HG02759 (cell line): Measurements from ENCODE around the gene GJE1.

Experiments used
- ATAC-seq: cut with Tn5 transposase; IDR thresholded peaks from one replicate; pipeline ENCODE4 v1.9.1; 2021; ENCODE audit warnings: mild to moderate bottlenecking, moderate library complexity; ENCODE audit not compliant: unreplicated experiment

GJE1 gene

DNA sequence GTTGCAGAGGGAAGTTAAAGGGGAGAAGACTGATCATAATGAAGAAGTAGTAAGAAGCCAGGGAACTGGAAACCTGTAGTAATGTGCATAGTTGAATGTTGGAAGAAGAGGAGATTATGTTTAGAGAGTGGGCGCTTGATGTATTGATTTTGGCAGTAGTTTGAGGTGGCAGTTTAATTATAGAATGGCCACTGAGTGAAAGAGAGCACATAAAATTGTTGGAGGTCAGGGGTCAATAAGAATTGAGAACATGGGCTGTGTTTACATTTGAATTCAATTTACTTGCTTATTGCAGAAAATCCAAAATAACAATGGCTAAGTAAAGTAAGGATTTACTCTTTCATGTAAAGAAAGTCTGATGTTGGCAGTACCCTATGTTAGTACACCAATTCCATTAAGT lies 30.1 kb downstream of the GJE1 start:
- ATAC-seq = no peak

DNA sequence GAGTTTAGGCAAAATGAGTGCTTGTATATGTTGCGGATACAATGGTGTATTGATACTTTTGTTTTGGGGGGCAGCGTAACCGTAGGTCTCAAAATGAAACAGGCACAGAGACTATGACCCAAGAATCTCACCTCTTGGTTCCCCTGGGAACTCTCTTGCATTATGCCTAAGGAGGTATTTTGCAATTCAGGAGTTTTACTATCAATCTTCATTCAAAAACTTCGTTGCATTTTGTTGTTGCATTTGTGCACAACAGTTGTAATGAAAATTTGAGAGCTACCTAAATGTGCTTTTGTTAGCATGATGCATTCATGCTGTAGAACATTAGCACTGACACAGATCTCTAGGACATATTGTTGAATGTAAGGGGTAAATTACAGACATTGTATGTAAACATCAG lies 32.5 kb downstream of the GJE1 start:
- no peak for ATAC-seq

DNA sequence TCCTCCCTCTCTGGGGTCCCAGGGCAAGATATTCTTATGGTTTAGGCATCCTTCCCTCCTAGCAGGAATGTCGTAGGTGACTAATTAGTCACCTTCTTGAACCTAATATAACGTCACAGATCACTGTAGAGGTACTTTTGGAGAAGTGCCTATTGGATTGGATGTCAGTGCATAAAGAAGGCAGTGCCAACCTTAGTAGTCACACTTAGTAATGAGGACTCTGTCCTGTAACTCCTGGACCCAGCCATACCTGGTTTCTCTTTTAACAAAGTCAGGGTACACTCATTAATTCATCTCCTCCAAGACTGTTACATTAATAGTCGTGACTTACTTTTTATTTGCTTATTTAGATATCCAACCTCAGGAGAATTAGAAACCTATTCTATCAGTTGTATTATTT lies 34.3 kb downstream of the GJE1 start:
- ATAC-seq = no peak

DNA sequence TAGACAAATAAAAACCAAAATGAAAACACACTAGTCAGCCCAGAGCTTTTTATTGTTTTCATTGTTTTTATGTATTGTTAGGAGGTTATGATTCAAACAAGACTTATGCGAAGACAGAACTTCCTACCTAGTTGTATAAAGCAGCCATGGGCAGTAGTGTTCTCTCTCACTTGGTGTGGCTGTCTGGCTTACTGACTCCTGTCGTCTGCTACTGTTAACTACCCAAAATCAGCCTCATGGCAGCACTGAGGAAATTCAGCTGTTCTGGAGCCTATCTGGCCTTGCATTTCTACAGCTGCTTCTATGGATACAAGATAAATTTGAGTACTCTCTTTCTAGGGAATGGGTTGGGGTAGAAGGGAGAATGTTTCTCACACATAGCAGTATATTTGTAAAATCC lies 34.8 kb downstream of the GJE1 start:
- ATAC-seq = no peak

DNA sequence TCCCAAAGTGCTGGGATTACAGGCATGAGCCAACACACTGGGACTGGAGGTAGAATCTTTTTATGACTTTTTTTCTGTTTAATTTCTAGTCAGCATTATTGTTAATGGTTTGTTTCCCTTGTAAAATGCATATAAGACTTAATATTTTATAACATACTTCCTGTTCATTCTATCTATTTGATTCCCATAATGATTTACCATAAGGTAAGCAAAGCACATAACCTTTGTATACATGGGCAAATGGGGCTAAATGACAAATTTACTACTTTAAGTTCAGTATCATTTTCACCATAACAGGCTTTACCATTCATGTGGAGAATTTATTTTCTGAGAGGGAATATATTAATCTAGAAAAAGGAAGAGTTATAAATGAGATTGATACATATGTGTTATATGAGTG lies 38.6 kb downstream of the GJE1 start:
- ATAC-seq = no peak

DNA sequence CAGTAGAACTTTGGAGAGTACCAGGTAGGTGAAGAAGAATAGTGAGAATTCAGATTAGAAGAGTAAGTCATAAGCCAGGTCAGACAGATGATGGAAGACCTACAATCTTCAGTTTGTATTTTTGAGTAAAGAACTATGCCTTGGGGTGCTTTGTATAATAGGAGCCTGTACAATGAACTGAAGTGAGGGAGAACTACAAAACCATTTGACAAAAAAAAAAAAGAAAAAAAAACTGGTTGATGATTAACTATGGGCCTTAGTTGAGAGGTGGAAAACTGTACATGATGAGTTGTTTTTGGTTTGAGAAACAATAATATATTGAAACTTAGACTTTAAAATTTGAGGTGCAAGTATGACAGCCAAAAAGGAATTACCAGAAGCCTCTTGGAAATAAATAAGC lies 40.0 kb downstream of the GJE1 start:
- no peak for ATAC-seq

DNA sequence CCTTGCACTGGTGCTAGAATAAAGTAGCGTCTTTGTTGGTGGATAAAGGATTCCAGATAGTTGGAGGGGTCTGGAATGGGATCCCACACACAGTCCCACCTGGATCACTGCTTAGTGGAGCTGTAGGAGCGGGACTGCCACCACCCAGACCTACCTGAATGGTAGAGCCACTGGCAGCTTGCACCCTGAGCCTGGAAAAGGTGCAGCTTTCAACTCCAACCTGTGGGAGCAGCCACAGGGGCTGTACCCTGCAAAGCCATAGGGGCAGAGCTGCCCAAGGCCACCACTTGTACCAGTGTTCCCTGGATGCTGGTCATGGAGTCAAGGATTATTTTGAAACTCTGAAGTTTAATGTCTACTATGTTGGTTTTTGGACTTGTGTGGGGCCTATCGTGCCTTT lies 41.3 kb downstream of the GJE1 start:
- ATAC-seq = no peak

DNA sequence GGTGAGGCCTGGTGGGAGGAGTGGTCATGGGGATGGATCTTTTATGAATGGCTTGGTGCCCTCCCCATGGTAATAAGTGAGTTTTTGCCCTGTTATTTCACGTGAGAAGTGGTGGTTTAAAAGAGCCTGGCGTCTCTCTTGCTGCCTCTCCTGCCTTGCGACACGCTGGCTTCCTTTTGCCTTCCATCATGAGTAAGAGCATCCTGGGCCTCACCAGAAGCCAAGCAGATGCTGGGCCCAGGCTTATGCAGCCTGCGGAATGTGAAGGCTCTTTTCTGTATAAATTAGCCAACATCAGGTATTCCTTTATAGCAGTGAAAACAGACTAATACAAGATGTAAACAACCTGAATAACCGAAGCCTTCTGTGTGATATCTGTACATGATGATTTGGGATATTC lies 42.0 kb downstream of the GJE1 start:
- ATAC-seq = no peak

DNA sequence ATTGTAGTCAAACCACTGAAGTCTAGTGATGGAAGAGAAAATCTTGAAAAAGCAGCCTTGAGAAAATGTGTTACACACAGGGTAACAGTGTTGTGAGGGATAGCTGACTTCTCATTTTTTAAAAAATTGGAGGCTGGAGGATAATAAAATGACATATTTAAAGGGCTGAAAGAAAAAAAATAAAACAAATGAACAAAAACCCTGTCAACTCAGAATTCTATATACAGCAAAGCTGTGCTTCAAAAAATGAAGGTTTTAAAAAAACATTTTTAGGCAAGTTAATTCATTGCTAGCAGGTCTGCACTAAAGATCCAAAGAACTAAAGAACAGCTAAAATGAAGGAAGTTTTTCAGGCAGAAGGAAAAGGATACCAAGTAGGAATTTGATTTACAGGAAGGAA lies 45.4 kb downstream of the GJE1 start:
- ATAC-seq = no peak

DNA sequence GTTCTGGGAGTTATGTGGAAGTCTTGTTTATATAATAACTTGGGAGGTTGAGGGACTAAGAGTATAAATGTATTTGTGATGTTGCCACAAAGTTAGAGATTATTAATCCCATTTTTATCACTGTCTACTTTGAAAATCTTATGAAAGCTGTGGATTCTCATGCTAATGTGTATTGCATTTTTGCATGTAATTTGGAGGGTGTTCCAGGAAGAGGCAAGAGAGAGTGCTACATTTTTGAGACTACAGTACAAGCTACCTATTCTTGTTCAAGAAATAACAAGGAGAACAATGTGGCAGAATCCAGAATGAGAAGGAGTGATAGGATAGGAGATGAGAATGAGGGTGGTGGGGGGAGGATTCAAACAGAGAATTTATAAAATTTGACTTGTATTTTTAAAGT lies 49.3 kb downstream of the GJE1 start:
- ATAC-seq = no peak

DNA sequence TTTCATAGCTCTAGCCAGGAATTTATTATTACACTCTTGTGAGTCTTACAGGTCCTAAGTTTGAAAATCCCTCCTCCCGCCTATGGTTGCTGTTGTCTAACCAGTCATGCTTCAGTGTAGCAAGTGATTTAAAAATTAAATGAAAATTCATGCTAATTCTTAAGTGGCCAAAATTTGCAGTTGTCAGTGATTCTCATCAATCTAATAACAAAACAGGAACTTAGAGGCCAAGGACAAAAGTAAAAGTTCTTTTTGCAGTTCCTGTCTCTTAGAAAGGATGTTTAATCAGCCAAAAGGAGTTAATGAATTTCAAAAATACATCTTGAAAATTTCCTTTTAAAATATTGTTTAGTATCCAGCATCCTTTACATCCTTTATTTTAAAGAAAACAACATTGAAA lies 50.6 kb downstream of the GJE1 start:
- no peak for ATAC-seq

DNA sequence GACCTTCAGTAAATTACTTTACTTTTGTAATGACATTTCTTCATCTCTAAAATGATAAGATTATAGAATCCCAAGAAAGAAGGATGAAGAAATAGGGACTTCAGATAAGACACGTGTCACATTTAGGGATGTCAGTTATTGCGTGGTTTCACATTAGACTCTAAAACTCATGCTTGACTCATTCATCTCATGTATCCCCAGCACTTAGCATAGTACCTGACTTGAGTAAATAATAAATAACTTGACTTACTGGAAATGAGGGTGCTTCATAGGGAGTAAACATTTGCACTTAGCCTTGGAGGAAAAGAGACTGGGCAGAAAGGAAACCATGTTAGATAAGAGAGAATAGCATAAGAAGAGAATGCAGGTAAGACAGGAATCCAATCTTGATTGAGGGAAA lies 51.6 kb downstream of the GJE1 start:
- no peak for ATAC-seq
